A673 (cell line): ENCODE measurements around the gene LYZL4. TPM values are rescaled to one million over a fixed set of nuclear protein-coding genes. Genes with fewer than 3 reads are reported as not detected.

Source experiments
- BruUV-seq: library from RNA; stranded (reverse); fragments of 400-500 nt; replicated peaks from 2 replicates; lab custom pipeline; 2021; lab: Mats Ljungman, UMichigan
- CTCF ChIA-PET: fragments of 300-600 bp; sonication (Branson Sonifier 250); formaldehyde crosslinking; loops from one replicate; lab custom pipeline; 2022; ENCODE audit warnings: antibody characterized with exemption; lab: Charles Lee
- POLR2A ChIA-PET: fragments of 300-600 bp; sonication (Branson Sonifier 250); formaldehyde crosslinking; loops from one replicate; lab custom pipeline; 2022; ENCODE audit warnings: antibody characterized with exemption; ENCODE audit not compliant: low non-redundant PET; lab: Charles Lee
- DNase-seq: peaks from one replicate; pipeline ENCODE4 v3.0.0-alpha.2; 2015; ENCODE audit warnings: low spot score
- H3K27ac ChIP-seq: fragments of 200-600 bp; sonication (generic); 2 replicates; pipeline ENCODE4 v1.5.1; 2016; ENCODE audit warnings: mixed run types, low read depth, mild to moderate bottlenecking, mixed read lengths, antibody characterized with exemption, low read length; ENCODE audit not compliant: poor library complexity, severe bottlenecking
- H3K27me3 ChIP-seq: fragments of 200-600 bp; sonication (generic); replicated peaks from 2 replicates; pipeline ENCODE4 v1.6.1; 2017; ENCODE audit warnings: mixed run types, low read depth, mild to moderate bottlenecking, mixed read lengths, antibody characterized with exemption, low read length; ENCODE audit not compliant: insufficient read depth, poor library complexity
- H3K36me3 ChIP-seq: fragments of 200-600 bp; sonication (generic); 2 replicates; pipeline ENCODE4 v1.6.1; 2016; ENCODE audit warnings: mixed run types, mild to moderate bottlenecking, mixed read lengths, antibody characterized with exemption, low read length; ENCODE audit not compliant: insufficient read depth, poor library complexity, severe bottlenecking
- H3K4me1 ChIP-seq: fragments of 200-600 bp; sonication (generic); 2 replicates; pipeline ENCODE4 v1.6.1; 2017; ENCODE audit warnings: mixed run types, mild to moderate bottlenecking, mixed read lengths, antibody characterized with exemption, low read length; ENCODE audit not compliant: insufficient read depth, poor library complexity, severe bottlenecking
- H3K4me3 ChIP-seq: fragments of 200-600 bp; sonication (generic); 2 replicates; pipeline ENCODE4 v1.5.1; 2016; ENCODE audit warnings: low read depth, mixed run types, mild to moderate bottlenecking, mixed read lengths, low read length; ENCODE audit not compliant: poor library complexity, severe bottlenecking
- H3K9me3 ChIP-seq: fragments of 200-600 bp; sonication (generic); 2 replicates; pipeline ENCODE4 v1.6.1; 2016; ENCODE audit warnings: mixed run types, low read depth, mild to moderate bottlenecking, mixed read lengths, antibody characterized with exemption, low read length; ENCODE audit not compliant: poor library complexity, severe bottlenecking
- EZH2 ChIP-seq: fragments of 200-600 bp; sonication (generic); IDR thresholded peaks from 2 replicates; pipeline ENCODE4 v1.6.1; 2017; ENCODE audit warnings: borderline replicate concordance, low read depth, mild to moderate bottlenecking, mixed read lengths, antibody characterized with exemption, low read length; ENCODE audit not compliant: poor library complexity, severe bottlenecking
- intact Hi-C: fragments of 100-400 bp; cut with micrococcal nuclease; formaldehyde crosslinking; loops from one replicate; pipeline ENCODE4 v1.10.0; 2022; ENCODE audit not compliant: unreplicated experiment
- total RNA-seq: library from RNA; stranded (reverse); gene quantifications from 2 replicates; pipeline ENCODE4 v1.2.3, GENCODE V29; 2021
- TF ChIP-seq, protein P1 (sequence below): fragments of 300-800, 200-600 bp; sonication (generic); conservative IDR thresholded peaks from 2 replicates; pipeline ENCODE4 v1.5.1; 2017; ENCODE audit warnings: low read depth, mild to moderate bottlenecking, antibody characterized with exemption, low read length, moderate library complexity, mixed read lengths

LYZL4 gene
- total RNA-seq, 1 experiment from 2014 or later: not detected

DNA sequence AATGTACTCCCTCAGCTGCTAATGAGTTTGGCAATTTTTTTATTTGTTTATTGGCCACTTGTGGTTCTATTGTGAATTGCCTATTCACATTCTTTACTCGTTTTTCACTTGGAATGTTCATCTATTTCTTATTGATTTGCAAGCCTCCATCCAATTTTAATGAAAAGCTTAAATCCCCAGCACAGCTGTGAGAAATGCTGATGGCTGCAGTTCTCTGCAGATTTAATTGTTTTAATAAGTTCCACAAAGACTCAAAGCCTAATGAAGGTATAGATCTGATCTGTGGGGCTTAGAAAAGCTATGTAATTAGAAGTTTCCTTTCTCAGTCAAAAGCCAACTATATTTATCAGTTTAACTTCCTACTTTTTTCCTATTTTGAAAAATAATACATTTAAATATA is 41.5 kb downstream of the LYZL4 start:
- H3K36me3 ChIP-seq: no peaks in the 10 kb centered on the region
- intact Hi-C loops: no loop called here
- ChIA-PET CTCF (no interaction called here), POLR2A (no interaction called here)
- no peak for TF ChIP-seq EZH2
- TF ChIP-seq, protein P1, sequence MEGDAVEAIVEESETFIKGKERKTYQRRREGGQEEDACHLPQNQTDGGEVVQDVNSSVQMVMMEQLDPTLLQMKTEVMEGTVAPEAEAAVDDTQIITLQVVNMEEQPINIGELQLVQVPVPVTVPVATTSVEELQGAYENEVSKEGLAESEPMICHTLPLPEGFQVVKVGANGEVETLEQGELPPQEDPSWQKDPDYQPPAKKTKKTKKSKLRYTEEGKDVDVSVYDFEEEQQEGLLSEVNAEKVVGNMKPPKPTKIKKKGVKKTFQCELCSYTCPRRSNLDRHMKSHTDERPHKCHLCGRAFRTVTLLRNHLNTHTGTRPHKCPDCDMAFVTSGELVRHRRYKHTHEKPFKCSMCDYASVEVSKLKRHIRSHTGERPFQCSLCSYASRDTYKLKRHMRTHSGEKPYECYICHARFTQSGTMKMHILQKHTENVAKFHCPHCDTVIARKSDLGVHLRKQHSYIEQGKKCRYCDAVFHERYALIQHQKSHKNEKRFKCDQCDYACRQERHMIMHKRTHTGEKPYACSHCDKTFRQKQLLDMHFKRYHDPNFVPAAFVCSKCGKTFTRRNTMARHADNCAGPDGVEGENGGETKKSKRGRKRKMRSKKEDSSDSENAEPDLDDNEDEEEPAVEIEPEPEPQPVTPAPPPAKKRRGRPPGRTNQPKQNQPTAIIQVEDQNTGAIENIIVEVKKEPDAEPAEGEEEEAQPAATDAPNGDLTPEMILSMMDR: no peak
- no peaks in the 10 kb centered on the region for H3K9me3 ChIP-seq
- no peak for DNase-seq
- H3K4me3 ChIP-seq: no peak overlapping the region
- H3K27me3 ChIP-seq: no peaks in the 10 kb centered on the region
- no peak overlapping the region for H3K27ac ChIP-seq
- no peaks in the 10 kb centered on the region for H3K4me1 ChIP-seq
- no TSS peak for BruUV-seq

- CTCF ChIA-PET: no interaction called here
- no TSS peak for BruUV-seq
- intact Hi-C loops: no loop called here
Observed at GRCh38 chr3:42367903-42368302, 42.5 kb downstream of the LYZL4 start.

GRCh38 chr3:42366550-42366949 is 43.9 kb downstream of the LYZL4 start:
- Histone ChIP-seq H3K27ac (no peak overlapping the region), H3K9me3 (no peaks in the 10 kb centered on the region), H3K36me3 (no peaks in the 10 kb centered on the region), H3K4me1 (no peaks in the 10 kb centered on the region), H3K4me3 (no peak overlapping the region), H3K27me3 (no peaks in the 10 kb centered on the region)
- DNase-seq: no peak
- no peak for TF ChIP-seq EZH2
- TF ChIP-seq, protein P1: no peak
- CTCF ChIA-PET: no interaction called here
- no TSS peak for BruUV-seq
- intact Hi-C loops: no loop called here
- POLR2A ChIA-PET: no interaction called here

More at GRCh38 chr3:42367903-42368302, 42.5 kb downstream of the LYZL4 start:
- H3K9me3 ChIP-seq: no peaks in the 10 kb centered on the region
- H3K4me1 ChIP-seq: no peaks in the 10 kb centered on the region
- no peak for TF ChIP-seq EZH2
- TF ChIP-seq, protein P1: no peak
- no peak overlapping the region for H3K4me3 ChIP-seq
- no peaks in the 10 kb centered on the region for H3K27me3 ChIP-seq
- no peak overlapping the region for H3K27ac ChIP-seq
- H3K36me3 ChIP-seq: no peaks in the 10 kb centered on the region
- POLR2A ChIA-PET: interaction anchor here (0.7 kb wide), 1 partner anchor 134 kb away, joined by 3 read pairs; no protein-coding TSS in a partner anchor
- DNase-seq: no peak
